ENCODE data around the gene TUSC2. TPM values are rescaled to one million over a fixed set of nuclear protein-coding genes. Genes with fewer than 3 reads are reported as not detected.

TUSC2 gene
- total and polyA plus RNA-seq, 2 experiments from 2014 or later: 41.6 to 71.0 TPM

DNA sequence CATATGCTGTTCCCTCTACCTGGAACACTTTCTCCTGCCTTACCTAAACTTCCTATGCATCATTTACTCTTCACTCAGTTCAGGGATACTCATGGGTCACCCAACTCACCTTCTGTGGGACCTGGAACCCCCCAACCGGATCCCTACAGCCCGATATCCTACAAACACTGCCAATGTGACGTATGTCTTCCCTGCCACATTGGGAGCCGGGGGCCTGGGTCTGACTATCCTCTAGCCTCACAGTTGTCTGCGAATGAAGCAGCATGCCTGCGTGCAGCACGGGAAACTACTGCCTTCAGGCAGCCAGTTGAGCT, 22.1 kb upstream of the TUSC2 start:
- Histone ChIP-seq H3K36me3 (ENCODE audit: insufficient read depth) (no peaks in the 10 kb centered on the region), H4K20me1 (replicated peaks; ENCODE audit: insufficient read depth) (no peaks in the 10 kb centered on the region; the same call in 1 of the 2 replicates), H2AFZ (peak overlapping the region; percentile 98), H3K4me3 (peak overlapping the region; percentile 67), H3K79me2 (replicated peaks; ENCODE audit: insufficient read depth) (no peaks in the 10 kb centered on the region), H3K4me2 (peak overlapping the region; percentile 99), H3K27ac (ENCODE audit: low read depth) (no peak overlapping the region), H3K9me2 (ENCODE audit: insufficient read depth) (no peaks in the 10 kb centered on the region), H3K27me3 (ENCODE audit: insufficient read depth) (peaks cover 15% of the 10 kb centered on the region), H3K4me1 (ENCODE audit: insufficient read depth) (peaks cover 3% of the 10 kb centered on the region; the same call in 1 of the 2 replicates), H3F3A (replicated peaks; ENCODE audit: low read depth) (0 out of 2 replicates have a peak, but pooled peaks cover 8% of the 10 kb centered on the region)
- H3K27me3 Mint-ChIP-seq (ENCODE audit: insufficient read depth, low read depth, poor library complexity): peaks cover 18% of the 10 kb centered on the region
- H3K27ac Mint-ChIP-seq: peak overlapping the region; percentile 93; the same call in 1 of the 2 replicates
- peak overlapping the region; percentile 95 for H3K4me3 Mint-ChIP-seq
- ATAC-seq (no peak; the same call in 2 of the 3 replicates), DNase-seq (ENCODE audit: low spot score) (no peak)
- peaks cover 16% of the 10 kb centered on the region for H3K4me1 Mint-ChIP-seq
- H3K9me3 Mint-ChIP-seq: no peaks in the 10 kb centered on the region
- H3K36me3 Mint-ChIP-seq (ENCODE audit: low read depth): peaks cover 12% of the 10 kb centered on the region
- no peak for TF ChIP-seq STAT1 (IDR thresholded peaks at IDR 0.05; ENCODE audit: unreplicated experiment)
- TF ChIP-seq EZH2phosphoT487 (IDR thresholded peaks at IDR 0.05; ENCODE audit: unreplicated experiment): no peak
- TF ChIP-seq, protein P1, sequence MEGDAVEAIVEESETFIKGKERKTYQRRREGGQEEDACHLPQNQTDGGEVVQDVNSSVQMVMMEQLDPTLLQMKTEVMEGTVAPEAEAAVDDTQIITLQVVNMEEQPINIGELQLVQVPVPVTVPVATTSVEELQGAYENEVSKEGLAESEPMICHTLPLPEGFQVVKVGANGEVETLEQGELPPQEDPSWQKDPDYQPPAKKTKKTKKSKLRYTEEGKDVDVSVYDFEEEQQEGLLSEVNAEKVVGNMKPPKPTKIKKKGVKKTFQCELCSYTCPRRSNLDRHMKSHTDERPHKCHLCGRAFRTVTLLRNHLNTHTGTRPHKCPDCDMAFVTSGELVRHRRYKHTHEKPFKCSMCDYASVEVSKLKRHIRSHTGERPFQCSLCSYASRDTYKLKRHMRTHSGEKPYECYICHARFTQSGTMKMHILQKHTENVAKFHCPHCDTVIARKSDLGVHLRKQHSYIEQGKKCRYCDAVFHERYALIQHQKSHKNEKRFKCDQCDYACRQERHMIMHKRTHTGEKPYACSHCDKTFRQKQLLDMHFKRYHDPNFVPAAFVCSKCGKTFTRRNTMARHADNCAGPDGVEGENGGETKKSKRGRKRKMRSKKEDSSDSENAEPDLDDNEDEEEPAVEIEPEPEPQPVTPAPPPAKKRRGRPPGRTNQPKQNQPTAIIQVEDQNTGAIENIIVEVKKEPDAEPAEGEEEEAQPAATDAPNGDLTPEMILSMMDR (conservative IDR thresholded peaks at IDR 0.05; ENCODE audit: low read depth in 2 of 2): no peak
- TF ChIP-seq, protein P2, sequence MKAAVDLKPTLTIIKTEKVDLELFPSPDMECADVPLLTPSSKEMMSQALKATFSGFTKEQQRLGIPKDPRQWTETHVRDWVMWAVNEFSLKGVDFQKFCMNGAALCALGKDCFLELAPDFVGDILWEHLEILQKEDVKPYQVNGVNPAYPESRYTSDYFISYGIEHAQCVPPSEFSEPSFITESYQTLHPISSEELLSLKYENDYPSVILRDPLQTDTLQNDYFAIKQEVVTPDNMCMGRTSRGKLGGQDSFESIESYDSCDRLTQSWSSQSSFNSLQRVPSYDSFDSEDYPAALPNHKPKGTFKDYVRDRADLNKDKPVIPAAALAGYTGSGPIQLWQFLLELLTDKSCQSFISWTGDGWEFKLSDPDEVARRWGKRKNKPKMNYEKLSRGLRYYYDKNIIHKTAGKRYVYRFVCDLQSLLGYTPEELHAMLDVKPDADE (IDR thresholded peaks at IDR 0.05): no peak
- TF ChIP-seq NANOG (IDR thresholded peaks at IDR 0.05; ENCODE audit: borderline replicate concordance): no peak
- TF ChIP-seq POLR2AphosphoS5 (IDR thresholded peaks at IDR 0.05; ENCODE audit: low read depth): no peak
- no peak for TF ChIP-seq JUNB (IDR thresholded peaks at IDR 0.05; ENCODE audit: unreplicated experiment)
- TF ChIP-seq ZNF331 (CRISPR knock-in tag; IDR thresholded peaks at IDR 0.05; ENCODE audit: low read depth): no peak
- TF ChIP-seq, protein P3, sequence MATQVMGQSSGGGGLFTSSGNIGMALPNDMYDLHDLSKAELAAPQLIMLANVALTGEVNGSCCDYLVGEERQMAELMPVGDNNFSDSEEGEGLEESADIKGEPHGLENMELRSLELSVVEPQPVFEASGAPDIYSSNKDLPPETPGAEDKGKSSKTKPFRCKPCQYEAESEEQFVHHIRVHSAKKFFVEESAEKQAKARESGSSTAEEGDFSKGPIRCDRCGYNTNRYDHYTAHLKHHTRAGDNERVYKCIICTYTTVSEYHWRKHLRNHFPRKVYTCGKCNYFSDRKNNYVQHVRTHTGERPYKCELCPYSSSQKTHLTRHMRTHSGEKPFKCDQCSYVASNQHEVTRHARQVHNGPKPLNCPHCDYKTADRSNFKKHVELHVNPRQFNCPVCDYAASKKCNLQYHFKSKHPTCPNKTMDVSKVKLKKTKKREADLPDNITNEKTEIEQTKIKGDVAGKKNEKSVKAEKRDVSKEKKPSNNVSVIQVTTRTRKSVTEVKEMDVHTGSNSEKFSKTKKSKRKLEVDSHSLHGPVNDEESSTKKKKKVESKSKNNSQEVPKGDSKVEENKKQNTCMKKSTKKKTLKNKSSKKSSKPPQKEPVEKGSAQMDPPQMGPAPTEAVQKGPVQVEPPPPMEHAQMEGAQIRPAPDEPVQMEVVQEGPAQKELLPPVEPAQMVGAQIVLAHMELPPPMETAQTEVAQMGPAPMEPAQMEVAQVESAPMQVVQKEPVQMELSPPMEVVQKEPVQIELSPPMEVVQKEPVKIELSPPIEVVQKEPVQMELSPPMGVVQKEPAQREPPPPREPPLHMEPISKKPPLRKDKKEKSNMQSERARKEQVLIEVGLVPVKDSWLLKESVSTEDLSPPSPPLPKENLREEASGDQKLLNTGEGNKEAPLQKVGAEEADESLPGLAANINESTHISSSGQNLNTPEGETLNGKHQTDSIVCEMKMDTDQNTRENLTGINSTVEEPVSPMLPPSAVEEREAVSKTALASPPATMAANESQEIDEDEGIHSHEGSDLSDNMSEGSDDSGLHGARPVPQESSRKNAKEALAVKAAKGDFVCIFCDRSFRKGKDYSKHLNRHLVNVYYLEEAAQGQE (IDR thresholded peaks at IDR 0.05; ENCODE audit: unreplicated experiment): no peak

Measured in GM23338 (cell line).